ENCODE measurements around the gene CNTN4. TPM values are rescaled to one million over a fixed set of nuclear protein-coding genes. Genes with fewer than 3 reads are reported as not detected.

Gene CNTN4
- total RNA-seq, 1 experiment from 2014 or later: 0.12 TPM

- DNase-seq (ENCODE audit: unreplicated experiment): no peak
- ChIA-PET CTCF (no interaction called here), POLR2A (no interaction called here)
- no peak for TF ChIP-seq CTCF (IDR thresholded peaks at IDR 0.05; ENCODE audit: unreplicated experiment)
- Mint-ChIP-seq H3K9me3 (ENCODE audit: unreplicated experiment) (no peaks in the 10 kb centered on the region), H3K36me3 (ENCODE audit: insufficient read depth, unreplicated experiment) (no peaks in the 10 kb centered on the region), H3K27me3 (ENCODE audit: insufficient read depth, unreplicated experiment) (peaks cover 62% of the 10 kb centered on the region), H3K4me3 (ENCODE audit: unreplicated experiment) (no peak overlapping the region), H3K4me1 (ENCODE audit: insufficient read depth, unreplicated experiment) (peaks cover 8% of the 10 kb centered on the region), H3K27ac (ENCODE audit: low read depth, unreplicated experiment) (no peak overlapping the region)
- intact Hi-C loops (cut with micrococcal nuclease): loop anchor here (10.0 kb wide), 1 partner anchor 942 kb away; no protein-coding TSS in a partner anchor
- BruUV-seq (replicated peaks): no TSS peak
Measured at GRCh38 chr3:2927259-2927658, 828.6 kb downstream of the CNTN4 start.

- POLR2A ChIA-PET: no interaction called here
- Mint-ChIP-seq H3K4me3 (ENCODE audit: unreplicated experiment) (no peak overlapping the region), H3K27ac (ENCODE audit: low read depth, unreplicated experiment) (no peak overlapping the region), H3K27me3 (ENCODE audit: insufficient read depth, unreplicated experiment) (peaks cover 60% of the 10 kb centered on the region), H3K36me3 (ENCODE audit: insufficient read depth, unreplicated experiment) (peaks cover 7% of the 10 kb centered on the region), H3K4me1 (ENCODE audit: insufficient read depth, unreplicated experiment) (peaks cover 8% of the 10 kb centered on the region), H3K9me3 (ENCODE audit: unreplicated experiment) (no peaks in the 10 kb centered on the region)
- CTCF ChIA-PET: no interaction called here
- no peak for TF ChIP-seq CTCF (IDR thresholded peaks at IDR 0.05; ENCODE audit: unreplicated experiment)
- intact Hi-C loops (cut with micrococcal nuclease): loop anchor here (10.0 kb wide), 1 partner anchor 945 kb away; no protein-coding TSS in a partner anchor
- DNase-seq (ENCODE audit: unreplicated experiment): no peak
- BruUV-seq (replicated peaks): no TSS peak
Measured at GRCh38 chr3:2929574-2929973, 830.9 kb downstream of the CNTN4 start.

- Mint-ChIP-seq H3K9me3 (ENCODE audit: unreplicated experiment) (no peaks in the 10 kb centered on the region), H3K4me3 (ENCODE audit: unreplicated experiment) (no peak overlapping the region), H3K4me1 (ENCODE audit: insufficient read depth, unreplicated experiment) (peaks cover 8% of the 10 kb centered on the region), H3K27me3 (ENCODE audit: insufficient read depth, unreplicated experiment) (peaks cover 55% of the 10 kb centered on the region), H3K36me3 (ENCODE audit: insufficient read depth, unreplicated experiment) (peaks cover 7% of the 10 kb centered on the region), H3K27ac (ENCODE audit: low read depth, unreplicated experiment) (no peak overlapping the region)
- TF ChIP-seq CTCF (IDR thresholded peaks at IDR 0.05; ENCODE audit: unreplicated experiment): no peak
- CTCF ChIA-PET: no interaction called here
- POLR2A ChIA-PET: no interaction called here
- no peak for DNase-seq (ENCODE audit: unreplicated experiment)
- intact Hi-C loops (cut with micrococcal nuclease): no loop called here
- BruUV-seq (replicated peaks): no TSS peak
Measured at GRCh38 chr3:2931265-2931664, 832.6 kb downstream of the CNTN4 start.

DNA sequence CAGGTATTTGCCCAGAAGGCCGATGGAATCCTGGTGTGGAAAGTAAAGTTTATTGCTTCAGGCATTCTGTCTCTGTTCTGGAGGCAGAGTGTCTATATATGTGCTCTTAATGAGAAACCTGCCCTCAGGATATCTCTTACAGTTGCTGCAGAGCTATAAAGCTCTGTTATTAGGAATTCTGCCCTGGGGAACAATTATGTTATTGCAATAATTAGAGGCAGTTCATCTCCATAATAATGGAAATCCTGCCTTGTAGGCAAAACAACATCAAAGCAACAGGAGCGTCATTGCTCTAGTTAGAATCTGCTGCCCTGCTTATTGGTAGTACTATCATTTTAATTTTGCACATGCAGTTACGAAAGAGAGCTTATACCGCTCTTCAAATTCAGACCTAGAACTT, 835.9 kb downstream of the CNTN4 start:
- Mint-ChIP-seq H3K9me3 (ENCODE audit: unreplicated experiment) (no peaks in the 10 kb centered on the region), H3K27me3 (ENCODE audit: insufficient read depth, unreplicated experiment) (peaks cover 55% of the 10 kb centered on the region), H3K4me3 (ENCODE audit: unreplicated experiment) (no peak overlapping the region), H3K4me1 (ENCODE audit: insufficient read depth, unreplicated experiment) (peaks cover 6% of the 10 kb centered on the region), H3K27ac (ENCODE audit: low read depth, unreplicated experiment) (no peak overlapping the region), H3K36me3 (ENCODE audit: insufficient read depth, unreplicated experiment) (peaks cover 7% of the 10 kb centered on the region)
- no TSS peak for BruUV-seq (replicated peaks)
- DNase-seq (ENCODE audit: unreplicated experiment): no peak
- ChIA-PET CTCF (no interaction called here), POLR2A (no interaction called here)
- intact Hi-C loops (cut with micrococcal nuclease): no loop called here
- TF ChIP-seq CTCF (IDR thresholded peaks at IDR 0.05; ENCODE audit: unreplicated experiment): no peak
